HTR-8/SVneo (cell line): ENCODE results near the gene CCDC184.
"Not testable (repeated sequence)": the region's sequence is repeated elsewhere in the genome, so short reads cannot be mapped to it uniquely, and the experiment has no call there.

Experiments
- DNase-seq: peaks from one replicate; pipeline ENCODE4 v3.0.0; 2011; ENCODE audit warnings: low spot score, mixed read lengths; ENCODE audit not compliant: insufficient read length
- FAIRE-seq: peaks from 2 replicates; lab custom pipeline; 2011; peaks lifted over from hg19 to GRCh38; lab: Jason Lieb, UNC

CCDC184 gene

DNA sequence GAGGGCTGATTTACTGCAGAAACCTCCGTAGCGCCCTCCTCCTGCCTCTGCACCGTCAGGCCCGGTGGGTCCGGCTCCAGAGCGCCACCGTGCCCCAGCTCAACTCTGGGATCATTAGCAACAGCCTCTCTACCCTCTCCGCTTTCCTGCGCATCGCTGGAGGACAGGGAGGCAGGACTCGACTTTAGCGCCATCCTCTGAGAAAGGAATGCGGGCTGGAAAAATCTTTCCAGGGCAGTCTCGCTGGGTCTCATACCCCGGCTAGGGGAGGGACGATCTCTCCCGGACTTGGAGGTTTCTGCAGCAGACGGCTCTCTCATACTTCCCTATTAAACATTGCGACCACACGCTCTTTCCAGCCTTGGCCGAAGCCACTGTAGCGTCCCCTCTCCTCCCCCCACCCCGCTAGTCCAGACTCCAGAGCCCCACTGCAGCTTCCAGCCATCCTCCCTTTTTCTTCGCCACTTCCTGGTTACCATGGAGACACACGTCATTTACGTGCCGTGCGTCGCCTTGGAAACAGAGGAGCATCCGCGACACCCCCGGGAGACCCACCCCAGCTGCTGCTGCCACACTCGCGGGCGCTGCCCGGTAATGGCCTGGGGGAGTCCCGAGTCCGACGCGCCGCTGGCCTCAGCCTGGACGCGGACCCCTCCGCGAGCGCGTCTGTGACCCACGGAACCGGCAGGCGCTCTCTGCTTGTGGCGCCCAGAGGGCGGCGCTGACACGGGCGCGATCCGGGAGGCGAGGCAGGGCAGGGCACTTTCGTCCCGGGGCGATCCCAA, at the start of gene CCDC184:
Gene CCDC184 (plus strand): TSS at position 554 of the 785 bp plus-strand sequence. CDS start 479 bp downstream, outside the sequence.
- FAIRE-seq (peak; percentile 26), DNase-seq (peak; percentile 49)

DNA sequence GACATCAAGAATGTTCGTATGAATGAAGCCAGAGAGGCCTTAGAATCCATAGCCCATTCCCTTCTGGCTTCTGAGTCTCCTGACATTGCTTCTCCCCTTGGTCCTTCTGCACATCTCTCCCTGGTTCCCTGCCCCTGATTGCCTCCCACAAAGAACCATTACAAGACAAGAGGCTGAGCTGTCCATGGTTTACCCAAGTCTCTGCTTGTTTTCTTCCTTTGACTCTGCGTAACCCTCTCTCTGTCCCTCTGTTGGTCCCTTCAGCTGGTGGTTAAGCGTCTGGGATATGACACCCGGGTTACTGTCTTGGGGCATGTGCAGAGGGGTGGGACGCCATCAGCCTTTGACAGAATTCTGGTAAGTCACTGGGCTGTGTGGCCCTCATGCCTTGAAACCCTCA, 48.4 kb upstream of the CCDC184 start:
- DNase-seq (no peak), FAIRE-seq (no peak)

DNA sequence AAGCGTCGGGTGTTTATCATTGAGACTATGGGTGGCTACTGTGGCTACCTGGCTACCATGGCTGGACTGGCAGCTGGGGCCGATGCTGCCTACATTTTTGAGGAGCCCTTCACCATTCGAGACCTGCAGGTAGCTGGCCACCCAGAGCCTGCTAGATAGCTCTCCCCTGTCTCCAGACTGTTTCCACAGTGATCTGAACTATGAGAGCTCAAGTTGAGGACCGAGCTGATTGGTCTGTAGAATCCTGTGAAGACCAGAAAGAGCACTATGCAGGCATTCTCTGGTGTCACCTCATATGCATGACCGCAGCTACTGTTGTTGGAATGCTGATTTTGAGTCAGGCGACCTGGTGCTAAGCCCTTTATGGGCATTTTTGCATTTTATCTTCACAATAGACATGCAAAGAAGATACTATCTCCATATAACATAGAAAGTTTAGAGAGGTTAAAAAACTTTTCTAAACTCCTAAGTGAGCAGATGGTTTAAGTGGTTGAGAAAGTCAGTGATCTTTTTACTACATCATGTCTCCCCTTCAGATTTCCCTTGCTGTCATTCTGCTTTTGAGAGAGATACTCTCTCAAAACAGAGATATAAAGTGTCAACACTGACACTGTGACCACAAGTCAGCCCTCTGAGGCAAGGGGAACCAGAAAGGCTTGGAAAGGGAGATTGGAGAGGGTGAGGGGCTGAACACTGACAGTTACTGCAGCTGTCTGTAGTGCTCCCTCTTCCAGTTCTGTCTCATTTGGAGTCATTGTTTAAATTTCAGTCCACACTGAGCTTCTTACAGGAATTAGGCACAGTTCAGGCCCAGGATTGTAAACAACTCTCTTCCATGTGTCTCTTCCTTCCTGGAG, 40.4 kb upstream of the CCDC184 start:
- FAIRE-seq: no peak
- no peak for DNase-seq

DNA sequence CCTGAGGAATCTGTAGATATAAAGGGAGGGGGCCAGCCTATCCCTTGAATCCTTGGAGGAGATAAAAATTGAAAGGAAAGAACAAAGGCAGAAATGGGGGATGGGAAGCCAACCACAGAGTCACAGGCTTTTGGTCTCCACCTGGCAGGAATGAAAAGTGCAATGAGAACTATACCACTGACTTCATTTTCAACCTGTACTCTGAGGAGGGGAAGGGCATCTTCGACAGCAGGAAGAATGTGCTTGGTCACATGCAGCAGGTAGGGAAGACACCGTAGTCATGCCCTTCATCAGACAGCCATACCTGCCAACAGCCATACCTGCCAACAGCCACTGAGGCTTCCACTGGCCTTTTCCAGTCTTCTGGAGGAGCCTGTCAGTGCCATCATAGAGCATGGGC, 39.5 kb upstream of the CCDC184 start:
- no peak for FAIRE-seq
- no peak for DNase-seq

DNA sequence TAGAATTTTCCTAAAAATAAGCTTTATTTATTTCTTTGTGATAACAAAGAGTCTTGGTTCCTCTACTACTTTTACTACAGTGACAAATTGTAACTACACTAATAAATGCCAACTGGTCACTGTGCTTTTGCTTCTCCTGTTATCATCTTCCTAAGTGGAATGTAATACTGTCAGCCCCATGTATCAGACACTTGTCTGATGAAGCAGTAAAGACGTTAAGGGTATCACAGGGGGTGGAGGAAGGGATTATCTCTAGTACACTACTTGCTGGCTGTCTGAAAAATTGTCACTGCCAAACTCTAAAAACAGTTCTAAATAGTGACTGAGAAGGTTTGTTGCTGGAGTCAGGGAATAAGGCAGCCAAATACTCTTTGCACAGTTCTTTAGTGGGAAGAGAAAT, 37.5 kb upstream of the CCDC184 start:
- no peak for FAIRE-seq
- DNase-seq: no peak

DNA sequence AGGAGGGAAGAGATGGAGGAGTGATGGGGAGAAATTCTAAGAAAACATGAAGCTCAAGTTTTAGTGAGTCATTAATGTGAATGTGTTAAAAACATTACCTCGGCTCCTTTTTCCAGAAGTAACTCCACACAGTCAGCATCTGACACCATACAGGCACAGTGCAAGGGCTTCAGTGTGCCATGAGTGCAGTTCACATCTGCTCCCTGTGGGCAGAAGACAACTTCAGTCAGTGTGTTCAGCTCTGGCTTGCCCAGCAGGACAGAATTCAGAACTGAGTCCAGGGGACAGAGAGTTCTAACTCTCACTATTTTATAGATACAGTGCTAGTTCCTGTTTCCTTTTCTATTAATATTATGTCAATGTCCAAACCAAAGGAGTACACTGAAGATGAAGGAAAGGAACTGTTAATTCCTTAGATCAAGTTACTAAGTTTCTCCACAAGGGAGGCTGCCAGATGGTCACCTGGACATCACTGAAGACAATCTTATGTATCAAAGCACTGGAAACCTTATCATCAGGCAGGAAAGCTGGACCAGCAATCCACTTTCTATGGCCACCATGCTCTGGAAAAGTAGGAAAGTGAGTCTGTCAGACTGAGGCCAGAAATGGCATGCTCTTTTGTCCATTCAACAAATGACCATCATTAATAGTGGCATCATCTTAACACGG, 32.2 kb upstream of the CCDC184 start:
- DNase-seq (no peak), FAIRE-seq (no peak)

DNA sequence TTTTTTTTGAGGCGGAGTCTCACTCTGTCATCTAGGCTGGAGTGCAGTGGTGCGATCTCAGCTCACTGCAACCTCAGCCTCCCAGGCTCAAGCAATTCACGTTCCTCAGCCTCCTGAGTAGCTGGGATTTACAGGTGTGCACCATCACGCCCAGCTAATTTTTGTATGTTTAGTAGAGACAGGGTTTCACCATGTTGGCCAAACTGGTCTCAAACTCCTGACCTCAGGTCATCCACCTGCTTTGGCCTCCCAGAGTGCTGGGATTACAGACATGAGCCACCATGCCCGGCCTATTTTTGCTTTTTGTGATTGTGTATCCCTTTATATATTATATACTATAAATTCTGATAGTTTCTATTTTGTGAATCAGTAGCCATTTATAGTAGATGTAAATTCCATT, 27.7 kb upstream of the CCDC184 start:
- FAIRE-seq, DNase-seq: not testable (repeated sequence)

DNA sequence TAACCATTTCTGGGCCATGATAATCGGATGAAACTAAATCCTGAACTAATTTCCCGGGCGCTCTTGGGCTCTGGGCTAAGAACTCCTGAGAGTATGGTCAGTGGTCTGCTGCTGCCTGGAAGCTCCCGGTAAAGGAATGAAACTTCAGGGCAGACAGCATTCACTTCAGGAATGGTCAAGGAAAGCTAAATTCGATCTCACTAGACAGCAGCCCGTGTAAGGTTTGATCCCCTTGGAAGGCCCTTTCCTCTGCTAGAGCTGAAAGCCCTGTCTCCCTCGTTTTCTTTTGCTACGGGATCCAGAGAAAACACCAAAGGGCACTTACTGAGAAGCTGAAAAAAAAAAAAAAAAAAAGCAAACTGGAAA, 26.8 kb upstream of the CCDC184 start:
- DNase-seq (no peak), FAIRE-seq (no peak)

DNA sequence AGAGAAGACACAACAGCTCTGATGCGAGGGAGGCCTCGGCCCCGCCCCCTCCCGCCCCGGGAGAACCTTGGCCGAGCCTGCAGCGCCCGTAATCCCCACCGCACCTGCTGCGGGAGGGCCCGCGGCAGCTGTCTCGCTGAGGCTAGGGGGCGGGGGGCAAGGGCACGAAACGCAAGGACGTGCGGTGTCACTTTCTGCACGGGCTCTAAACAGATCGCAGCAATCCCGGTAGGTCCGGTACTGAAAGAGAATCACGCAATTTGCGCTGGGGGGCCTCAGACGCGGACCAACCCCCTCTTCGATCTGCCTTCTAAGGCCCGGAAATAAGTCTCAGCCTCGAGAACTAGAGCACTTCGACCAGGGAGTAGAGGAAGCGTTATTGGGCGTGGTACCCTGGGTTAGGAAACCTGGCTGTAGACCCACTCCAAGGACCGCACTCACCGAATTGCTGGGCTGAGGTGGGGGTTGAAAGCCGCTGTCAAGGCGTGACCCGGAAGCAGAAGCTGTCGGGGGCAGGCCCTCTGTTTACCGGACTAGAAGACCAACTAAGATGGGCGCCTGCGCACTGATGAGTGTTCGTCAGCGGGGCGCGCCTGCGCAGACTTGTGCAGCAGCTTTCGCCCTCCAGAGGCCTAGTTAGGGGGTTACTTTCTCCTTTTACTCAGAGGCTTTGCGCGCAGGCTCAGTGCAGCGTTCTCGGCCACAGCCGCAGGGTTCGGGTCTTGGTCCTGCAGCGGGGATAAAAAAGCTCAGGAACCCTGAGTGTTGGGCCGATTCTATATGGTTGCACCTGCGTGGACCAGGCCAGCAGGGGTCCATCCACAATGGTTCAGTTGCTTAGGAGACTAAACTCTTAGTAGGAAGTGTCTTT, 26.2 kb upstream of the CCDC184 start, which contains the start of gene ASB8:
Gene ASB8 (minus strand): TSS at position 498 of the 871 bp plus-strand sequence. CDS start 4,019 bp downstream, outside the sequence.
- DNase-seq (peak; percentile 99), FAIRE-seq (peak; percentile 70)

DNA sequence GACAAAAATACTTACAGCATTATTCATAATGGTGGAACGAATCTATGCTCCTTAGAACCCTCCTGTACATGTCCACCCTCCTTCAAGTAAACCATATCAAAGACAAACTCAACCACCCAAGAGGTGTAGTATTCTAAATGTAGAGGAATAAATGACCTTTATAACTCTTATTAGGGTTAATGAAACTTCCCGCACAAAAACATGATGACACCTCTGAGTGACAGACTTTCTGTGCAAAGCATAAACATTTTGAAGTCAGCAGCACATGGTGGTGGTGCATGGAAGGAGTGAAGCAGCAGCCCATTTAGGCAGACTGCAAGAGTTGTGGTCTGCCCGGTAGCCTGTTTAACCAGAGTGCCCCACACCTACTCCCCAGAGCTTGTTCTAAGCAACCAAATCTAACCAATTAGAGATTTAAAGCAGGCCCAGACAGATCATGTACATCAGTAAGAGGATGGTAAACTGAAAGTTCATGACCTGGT, 25.5 kb upstream of the CCDC184 start:
- DNase-seq (no peak), FAIRE-seq (no peak)

DNA sequence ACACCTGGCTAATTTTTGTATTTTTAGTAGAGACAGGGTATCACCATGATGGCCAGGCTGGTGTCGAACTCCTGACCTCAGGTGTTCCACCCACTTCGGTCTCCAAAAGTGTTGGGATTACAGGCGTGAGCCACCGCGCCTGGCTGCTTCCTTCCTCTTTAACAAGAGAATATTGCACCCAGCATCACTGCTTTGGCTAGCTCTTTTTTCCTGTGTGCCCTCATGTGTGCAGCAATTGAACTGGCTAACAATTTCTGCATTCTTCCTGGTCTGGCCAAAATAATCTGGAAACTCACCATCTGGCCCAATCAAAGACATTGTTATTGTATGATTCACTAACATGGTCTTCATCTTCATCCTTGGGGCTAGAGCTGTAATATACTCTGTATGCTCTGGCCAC, 23.4 kb upstream of the CCDC184 start:
- FAIRE-seq: no peak

DNA sequence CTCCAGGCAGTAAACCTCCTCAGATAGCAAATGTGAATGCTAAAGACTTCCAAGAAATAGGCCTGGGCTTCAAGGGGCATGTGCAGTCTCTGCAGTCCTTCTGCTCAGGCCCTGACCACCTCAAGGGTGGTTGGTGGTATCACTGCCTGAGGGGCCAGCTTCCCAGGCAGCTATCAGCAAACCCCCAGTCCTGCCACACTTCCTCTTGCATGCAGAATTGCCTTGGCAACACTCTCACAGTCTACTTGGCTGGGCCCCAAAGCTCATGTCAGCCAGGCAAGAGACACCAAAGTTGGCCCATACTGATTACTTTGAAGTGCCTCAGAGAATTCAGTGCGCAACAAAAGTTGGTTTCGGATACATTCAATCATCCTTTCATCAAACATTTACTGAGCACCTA, 22.6 kb upstream of the CCDC184 start:
- DNase-seq: no peak
- FAIRE-seq: no peak

More for the DNA sequence above, 23.4 kb upstream of the CCDC184 start:
- no peak for DNase-seq

DNA sequence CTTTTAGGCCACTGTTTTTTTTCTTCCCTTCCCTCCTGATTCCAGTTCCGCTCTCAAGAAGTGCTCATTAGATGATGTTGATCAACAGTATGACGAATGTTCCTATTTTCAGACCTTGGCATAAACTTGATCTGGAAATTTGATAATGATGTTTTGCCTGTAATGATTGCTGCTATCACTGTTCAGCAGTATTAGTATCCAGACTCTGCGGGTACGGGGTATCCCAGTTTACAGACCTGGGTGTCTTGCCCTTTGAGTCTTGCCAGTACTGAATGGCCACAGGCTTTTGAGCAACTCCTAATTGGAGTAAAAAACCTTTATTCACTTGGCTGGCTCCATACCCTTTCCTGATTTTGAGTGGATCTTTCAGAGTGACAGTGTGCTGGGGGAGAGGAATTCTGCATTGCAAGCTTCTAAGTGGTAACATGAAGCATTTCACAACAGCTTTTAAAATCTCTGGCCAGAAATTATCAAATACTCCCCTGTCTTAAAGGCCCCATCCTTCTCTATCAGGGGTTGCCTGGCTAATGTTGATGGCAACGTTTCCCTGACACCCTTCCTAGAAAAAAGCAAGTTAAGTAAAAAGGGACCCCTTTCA, 20.2 kb upstream of the CCDC184 start:
- no peak for DNase-seq
- FAIRE-seq: no peak

DNA sequence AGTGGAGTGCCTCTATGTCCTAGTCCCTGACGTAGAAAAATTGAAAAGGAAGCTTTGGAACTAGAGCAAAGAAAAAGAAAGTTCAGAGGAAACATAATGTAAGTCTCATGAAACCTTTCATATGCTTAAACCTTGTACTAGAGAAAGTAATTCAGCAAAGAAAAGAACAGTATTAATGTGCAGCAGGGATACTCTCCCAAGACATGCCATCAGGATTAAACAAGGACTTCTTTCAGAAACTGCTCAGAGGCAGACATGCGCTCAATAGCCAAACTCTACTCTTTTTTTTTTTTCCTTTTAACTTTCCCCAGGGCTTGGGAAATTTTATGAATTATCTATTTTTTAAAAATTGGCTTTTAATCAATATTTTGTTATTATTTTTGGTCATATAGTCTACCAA, 19.0 kb upstream of the CCDC184 start:
- FAIRE-seq: no peak

DNA sequence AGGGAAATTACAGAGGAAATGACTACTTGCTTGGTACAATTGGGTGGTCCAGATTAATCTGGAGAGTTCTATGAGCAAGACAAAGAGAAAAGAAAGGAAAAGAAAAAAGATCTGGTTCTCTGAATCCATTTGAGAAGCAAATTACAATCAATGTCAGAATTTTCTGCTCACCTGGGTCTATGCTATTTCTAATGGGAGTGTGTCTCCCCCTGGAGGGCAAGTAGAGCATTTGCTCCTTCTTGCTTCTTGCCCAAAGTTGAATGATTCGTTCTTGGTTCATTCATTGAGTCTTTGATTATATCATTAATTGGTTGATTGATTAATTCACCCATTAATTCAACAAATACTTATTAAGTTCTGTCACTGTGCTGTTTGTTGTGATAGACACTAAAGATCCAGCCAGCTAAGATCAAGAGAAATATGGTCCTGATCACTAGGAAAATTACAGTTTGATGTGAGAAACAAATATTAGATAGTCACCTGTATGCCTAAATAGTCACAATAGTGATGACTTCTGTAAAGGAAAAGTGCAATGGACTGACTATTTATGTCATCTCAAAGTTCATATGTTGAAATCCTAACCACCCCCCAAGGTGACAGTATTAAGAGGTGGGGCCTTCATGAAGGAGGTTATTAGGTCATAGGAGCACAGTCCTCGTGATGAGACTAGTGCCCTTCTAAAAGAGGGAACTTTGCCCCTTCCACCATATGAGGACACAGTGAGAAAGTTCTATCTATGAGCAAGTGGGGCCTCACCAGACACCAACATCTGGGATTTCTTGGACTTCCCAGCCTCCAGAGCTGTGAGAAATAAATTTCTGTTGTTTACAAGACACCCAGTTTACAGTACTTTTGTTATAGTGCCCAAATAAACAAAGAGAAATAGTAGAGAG, 18.1 kb upstream of the CCDC184 start:
- peak; percentile 53 for DNase-seq
- peak; percentile 38 for FAIRE-seq

More for the DNA sequence above, 19.0 kb upstream of the CCDC184 start:
- no peak for DNase-seq

DNA sequence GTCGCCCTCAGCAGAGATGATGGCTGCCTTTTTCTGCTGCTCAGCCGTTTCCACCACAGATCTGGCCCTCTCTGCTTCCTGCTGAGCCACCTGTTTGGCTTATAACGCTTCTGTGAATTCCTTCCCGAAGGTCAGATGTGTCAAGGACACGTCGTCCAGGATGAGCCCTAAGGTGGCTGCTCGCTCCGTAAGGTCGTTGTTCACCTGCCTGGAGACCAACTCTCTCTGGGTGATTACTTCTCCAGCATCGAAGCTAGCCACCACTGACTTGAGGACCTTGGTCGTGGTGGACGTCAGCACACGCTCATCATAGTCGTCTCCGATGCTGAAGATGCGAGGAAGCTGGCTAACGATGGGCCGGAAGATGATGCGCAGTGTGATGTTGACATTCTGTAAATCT, 14.4 kb upstream of the CCDC184 start:
- FAIRE-seq (no peak), DNase-seq (no peak)

DNA sequence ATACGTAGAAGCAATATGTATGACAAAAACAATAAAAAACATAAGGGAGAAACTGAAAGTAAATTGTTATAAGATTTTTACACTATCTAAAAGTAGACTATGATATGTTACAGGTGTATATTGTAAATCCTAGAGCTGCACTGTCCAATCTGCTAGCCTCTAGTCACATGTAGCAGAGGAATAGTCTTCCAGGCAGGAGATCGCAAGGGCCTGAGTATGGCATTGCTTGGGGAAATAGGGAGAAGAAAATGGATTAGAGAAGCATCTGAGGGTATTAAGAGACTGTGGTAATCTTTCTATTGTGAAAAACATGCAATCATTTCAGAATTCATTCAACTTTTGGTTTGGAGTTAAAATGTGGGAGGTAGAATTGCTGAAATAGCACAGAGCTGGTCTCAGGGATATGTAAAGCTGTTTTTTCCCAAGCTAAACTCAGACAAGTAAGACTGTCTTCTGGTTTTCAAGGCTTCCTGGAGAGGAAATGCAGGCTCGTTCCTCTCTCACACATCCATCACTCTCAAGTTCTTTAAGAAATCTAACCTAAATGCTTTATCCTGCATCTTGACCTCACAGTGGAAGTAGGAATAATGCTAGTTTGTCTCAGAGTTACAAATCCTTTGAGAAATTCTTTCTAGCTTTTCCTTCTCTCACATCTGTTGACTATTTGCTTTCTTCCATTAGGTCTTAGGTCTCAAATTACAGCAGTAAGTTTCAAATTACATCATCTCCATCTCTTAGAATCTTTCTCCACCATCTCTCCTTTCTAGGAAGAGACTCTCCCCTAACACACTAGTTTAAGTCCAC, 7.6 kb upstream of the CCDC184 start:
- FAIRE-seq (no peak), DNase-seq (no peak)

DNA sequence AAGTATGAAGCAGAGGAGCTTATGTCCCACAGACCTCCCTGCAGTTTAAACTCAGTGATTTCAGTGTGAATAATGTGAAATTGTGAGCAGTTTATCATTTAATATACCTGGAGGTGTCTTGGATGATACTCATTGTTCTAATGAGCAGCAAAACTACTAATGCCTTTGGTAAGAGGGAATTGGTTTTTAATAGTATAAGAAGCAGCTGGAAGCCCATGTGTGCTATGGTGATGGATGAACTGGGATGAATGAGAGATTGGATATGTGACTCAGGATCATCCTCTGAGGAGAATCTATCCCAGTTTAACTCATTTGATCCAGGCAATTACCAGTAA, 7.1 kb upstream of the CCDC184 start:
- FAIRE-seq (no peak), DNase-seq (no peak)
